HUES64 (cell line): Measurements from ENCODE around the gene SYCP2.
A peak's percentile ranks its signal among the peaks of the same experiment; 100 is the strongest.
"Not testable (repeated sequence)": the region's sequence is repeated elsewhere in the genome, so short reads cannot be mapped to it uniquely, and the experiment has no call there.

Experiments used
- H3K27ac ChIP-seq: 2 replicates; pipeline ENCODE4 v1.7.0; 2013; ENCODE audit warnings: low read depth, low read length, inconsistent platforms
- H3K27me3 ChIP-seq: 2 replicates; pipeline ENCODE4 v1.6.1; 2013; ENCODE audit warnings: mild to moderate bottlenecking, low read length; ENCODE audit not compliant: insufficient read depth
- H3K36me3 ChIP-seq: 2 replicates; pipeline ENCODE4 v1.6.1; 2013; ENCODE audit warnings: mild to moderate bottlenecking, low read length; ENCODE audit not compliant: insufficient read depth
- H3K4me1 ChIP-seq: 2 replicates; pipeline ENCODE4 v1.6.1; 2013; ENCODE audit warnings: mild to moderate bottlenecking, low read length, moderate library complexity; ENCODE audit not compliant: insufficient read depth
- H3K4me3 ChIP-seq: 2 replicates; pipeline ENCODE4 v1.5.1; 2013; ENCODE audit warnings: mild to moderate bottlenecking, low read length, moderate library complexity
- H3K9ac ChIP-seq: 2 replicates; pipeline ENCODE4 v1.6.1; 2013; ENCODE audit warnings: mild to moderate bottlenecking, low read depth, low read length
- H3K9me3 ChIP-seq: 2 replicates; pipeline ENCODE4 v1.6.1; 2013; ENCODE audit warnings: low read depth, low read length; ENCODE audit not compliant: insufficient read depth
- WGBS: fragments of 150-250, 120-280 bp; methylation state at CpG from one replicate; pipeline ENCODE4 v1.1.7; 2013; ENCODE audit warnings: missing lambda C conversion rate; 5-methylcytosine and 5-hydroxymethylcytosine counted together

SYCP2 gene

GRCh38 chr20:59957568-59957967 is 24.1 kb upstream of the SYCP2 start:
- H3K27me3 ChIP-seq, H3K4me1 ChIP-seq, H3K36me3 ChIP-seq, H3K27ac ChIP-seq, H3K9me3 ChIP-seq, H3K9ac ChIP-seq, H3K4me3 ChIP-seq: not testable (repeated sequence)

DNA sequence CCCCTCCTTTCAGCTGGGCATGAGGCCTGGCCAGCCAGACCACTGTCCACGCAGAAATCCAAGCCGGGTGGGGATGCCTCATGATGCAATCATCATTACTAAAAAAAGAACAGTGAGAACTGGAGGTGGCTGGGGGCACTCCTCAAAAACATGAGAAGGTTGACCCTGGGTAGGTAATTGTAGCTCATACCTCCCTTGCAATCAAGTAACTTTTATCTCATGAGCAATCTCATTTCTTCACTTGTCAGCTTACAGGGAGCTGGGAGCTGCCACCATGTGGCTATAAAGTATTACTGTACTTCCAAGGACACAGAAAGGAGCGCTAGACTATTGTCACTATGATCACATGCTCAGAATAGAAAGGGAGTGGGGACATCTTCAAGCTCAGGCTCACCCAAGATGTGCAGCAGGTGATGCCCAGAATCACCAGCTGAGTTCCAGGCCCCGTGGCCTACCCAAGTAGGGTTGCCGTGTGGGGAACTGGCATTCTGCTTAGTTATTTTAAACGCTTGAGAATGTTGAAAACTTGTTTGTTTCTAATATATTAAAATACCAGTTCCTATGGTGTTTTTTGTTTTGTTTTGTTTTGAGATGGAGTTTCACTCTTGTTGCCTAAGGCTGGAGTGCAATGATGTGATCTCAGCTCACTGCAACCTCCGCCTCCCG is 21.8 kb upstream of the SYCP2 start:
- WGBS, result 92% methylated on average over 6 of the region's 8 CpGs
- H3K9ac ChIP-seq, result no peak overlapping the region

DNA sequence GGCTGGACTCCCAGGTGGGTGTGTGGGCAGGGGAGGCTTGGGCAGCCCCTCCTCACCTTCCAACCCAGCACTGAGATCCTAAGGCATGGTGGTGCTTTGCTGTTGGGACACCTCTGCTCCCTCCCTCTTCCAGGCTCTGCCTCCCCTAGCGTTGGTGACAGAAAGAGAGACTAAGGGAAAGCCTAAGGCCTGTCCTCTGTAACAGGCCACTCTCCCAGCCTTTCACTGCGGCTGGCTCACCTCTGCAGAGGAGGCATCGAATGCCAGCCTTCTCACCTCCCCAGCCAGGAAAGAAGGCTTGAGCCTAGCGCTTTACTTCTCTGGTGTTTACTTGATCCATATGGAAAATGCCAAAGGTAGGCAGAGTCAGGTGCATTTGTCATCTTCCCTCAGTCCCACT is 21.3 kb upstream of the SYCP2 start:
- Histone ChIP-seq H3K27me3 (no peaks in the 10 kb centered on the region), H3K4me1 (no peaks in the 10 kb centered on the region), H3K36me3 (peaks cover 2% of the 10 kb centered on the region; the same call in 1 of the 2 replicates), H3K9ac (no peak overlapping the region), H3K9me3 (no peaks in the 10 kb centered on the region), H3K27ac (no peak overlapping the region), H3K4me3 (no peak overlapping the region)
- 86% methylated on average over 4 of the region's 4 CpGs for WGBS

More for the DNA sequence above, 21.8 kb upstream of the SYCP2 start:
- Histone ChIP-seq H3K4me1 (no peaks in the 10 kb centered on the region), H3K27ac (no peak overlapping the region), H3K9me3 (no peaks in the 10 kb centered on the region), H3K4me3 (no peak overlapping the region), H3K36me3 (no peaks in the 10 kb centered on the region), H3K27me3 (no peaks in the 10 kb centered on the region)

DNA sequence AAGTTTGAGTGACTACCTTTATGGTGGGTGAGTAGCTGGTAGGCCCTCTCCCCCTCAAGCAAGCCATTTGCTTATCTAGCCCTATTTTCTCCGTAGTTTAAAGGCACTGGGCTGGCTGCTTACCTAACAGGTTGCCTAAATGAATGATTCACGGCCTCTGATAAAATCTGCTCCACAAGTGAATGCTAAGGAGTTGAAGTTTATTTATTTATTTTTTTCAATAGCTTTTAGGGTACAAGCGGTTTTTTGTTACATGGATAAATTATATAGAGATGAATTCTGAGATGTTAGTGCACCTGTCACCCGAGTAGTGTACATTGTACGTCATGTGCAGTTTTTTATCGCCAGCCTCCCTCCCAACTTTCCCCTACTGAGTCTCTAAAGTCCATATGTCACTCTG is 16.5 kb upstream of the SYCP2 start:
- Histone ChIP-seq H3K4me3 (no peak overlapping the region), H3K27ac (no peak overlapping the region), H3K9ac (no peak overlapping the region), H3K27me3 (no peaks in the 10 kb centered on the region), H3K36me3 (peaks cover 8% of the 10 kb centered on the region), H3K4me1 (peaks cover 13% of the 10 kb centered on the region), H3K9me3 (no peaks in the 10 kb centered on the region)
- 95% methylated on average over 6 of the region's 6 CpGs for WGBS

GRCh38 chr20:59948828-59949720 is 15.6 kb upstream of the SYCP2 start:
- no peak overlapping the region for H3K4me3 ChIP-seq
- peaks cover 16% of the 10 kb centered on the region for H3K36me3 ChIP-seq
- no peak overlapping the region for H3K27ac ChIP-seq
- no peaks in the 10 kb centered on the region for H3K9me3 ChIP-seq
- H3K9ac ChIP-seq, result no peak overlapping the region
- peaks cover 13% of the 10 kb centered on the region for H3K4me1 ChIP-seq
- no peaks in the 10 kb centered on the region for H3K27me3 ChIP-seq
- 78% methylated on average over 7 of the region's 7 CpGs for WGBS

- Histone ChIP-seq H3K27ac (no peak overlapping the region), H3K9me3 (no peaks in the 10 kb centered on the region)
- WGBS, result no CpG with 5 or more reads among the region's 1 CpG
Measured at GRCh38 chr20:59948212-59948611, 14.8 kb upstream of the SYCP2 start.

GRCh38 chr20:59947376-59947775 is 13.9 kb upstream of the SYCP2 start:
- WGBS, result 96% methylated on average over 7 of the region's 8 CpGs
- peaks cover 13% of the 10 kb centered on the region for H3K4me1 ChIP-seq
- no peak overlapping the region for H3K9ac ChIP-seq
- no peak overlapping the region for H3K27ac ChIP-seq
- no peaks in the 10 kb centered on the region for H3K9me3 ChIP-seq
- no peak overlapping the region for H3K4me3 ChIP-seq
- peaks cover 33% of the 10 kb centered on the region for H3K36me3 ChIP-seq
- no peaks in the 10 kb centered on the region for H3K27me3 ChIP-seq

More at GRCh38 chr20:59948212-59948611, 14.8 kb upstream of the SYCP2 start:
- Histone ChIP-seq H3K4me1 (peaks cover 13% of the 10 kb centered on the region), H3K4me3 (no peak overlapping the region), H3K9ac (no peak overlapping the region), H3K27me3 (no peaks in the 10 kb centered on the region), H3K36me3 (peaks cover 25% of the 10 kb centered on the region)

DNA sequence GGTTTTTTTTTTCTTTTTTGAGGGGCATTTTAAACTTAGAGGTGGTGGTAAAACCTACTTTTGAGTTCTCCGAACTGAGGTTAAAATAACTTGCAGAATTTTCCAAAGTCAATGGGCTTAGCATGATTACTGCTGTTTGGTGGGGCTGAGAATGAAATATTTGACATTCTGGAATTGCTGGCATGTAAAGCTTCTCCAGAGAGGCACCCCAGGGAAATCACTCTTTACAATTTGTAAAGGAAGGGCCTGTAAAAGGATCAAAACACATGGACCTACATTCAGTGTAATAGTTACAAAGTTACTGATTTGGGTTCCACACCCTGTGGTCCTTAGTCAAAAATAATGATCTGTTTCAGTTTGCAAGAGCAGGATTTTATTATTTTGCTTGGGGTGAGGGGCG is 12.3 kb upstream of the SYCP2 start:
- Histone ChIP-seq H3K36me3 (peaks cover 37% of the 10 kb centered on the region), H3K27me3 (no peaks in the 10 kb centered on the region), H3K27ac (peak overlapping the region; percentile 9; the same call in 1 of the 2 replicates), H3K9me3 (no peaks in the 10 kb centered on the region), H3K4me1 (peaks cover 23% of the 10 kb centered on the region), H3K9ac (peak overlapping the region; percentile 30; the same call in 1 of the 2 replicates), H3K4me3 (no peak overlapping the region)
- WGBS, result 84% methylated on average over 2 of the region's 2 CpGs

DNA sequence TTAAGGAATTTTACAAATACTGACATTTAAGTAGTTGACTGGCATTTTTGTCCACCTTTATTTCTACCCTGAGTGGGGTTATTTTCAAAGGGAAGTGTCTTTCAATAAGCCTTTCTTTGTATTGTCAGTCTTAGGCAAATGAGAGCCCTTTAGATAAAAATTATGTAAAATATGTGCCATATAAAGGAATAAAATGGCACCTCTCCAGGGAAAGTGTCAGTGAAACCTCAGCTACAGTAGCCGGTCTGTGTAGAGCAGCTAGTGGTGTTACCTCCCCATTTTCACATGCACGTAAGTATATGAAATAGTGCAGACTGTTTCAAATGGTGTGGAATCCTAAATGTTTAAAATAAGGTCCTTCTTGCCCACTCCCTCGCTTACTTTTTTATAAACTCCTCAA is 11.7 kb upstream of the SYCP2 start:
- peaks cover 36% of the 10 kb centered on the region for H3K36me3 ChIP-seq

DNA sequence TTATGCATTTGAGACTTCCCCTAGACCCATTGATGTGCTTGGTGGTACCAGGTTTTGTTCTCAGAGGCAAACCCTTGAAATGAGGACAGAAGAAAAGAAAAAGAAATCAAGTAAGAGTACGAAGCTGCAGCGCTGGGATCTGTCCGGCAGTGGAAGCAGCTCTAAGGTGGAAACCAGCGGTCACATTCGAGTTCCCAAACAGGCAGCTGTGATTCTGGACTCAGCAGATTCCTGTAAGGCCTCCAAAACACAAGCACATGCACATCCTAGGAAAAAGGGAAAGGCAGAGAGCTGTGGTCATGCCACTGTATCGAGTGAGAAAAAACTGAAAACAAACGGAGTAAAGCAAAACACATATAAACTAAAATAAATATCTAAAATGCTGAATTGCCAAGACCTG is 11.3 kb upstream of the SYCP2 start:
- no peak overlapping the region for H3K9ac ChIP-seq
- WGBS, result 95% methylated on average over 5 of the region's 7 CpGs
- H3K36me3 ChIP-seq, result peaks cover 35% of the 10 kb centered on the region
- no peak overlapping the region for H3K4me3 ChIP-seq
- peaks cover 3% of the 10 kb centered on the region; the same call in 1 of the 2 replicates for H3K27me3 ChIP-seq
- peaks cover 23% of the 10 kb centered on the region for H3K4me1 ChIP-seq
- H3K27ac ChIP-seq, result no peak overlapping the region; the same call in 1 of the 2 replicates
- no peaks in the 10 kb centered on the region for H3K9me3 ChIP-seq

More for the DNA sequence above, 11.7 kb upstream of the SYCP2 start:
- Histone ChIP-seq H3K27ac (peak overlapping the region; percentile 9; the same call in 1 of the 2 replicates), H3K27me3 (no peaks in the 10 kb centered on the region), H3K4me1 (peaks cover 23% of the 10 kb centered on the region), H3K9me3 (no peaks in the 10 kb centered on the region), H3K4me3 (no peak overlapping the region), H3K9ac (no peak overlapping the region; the same call in 1 of the 2 replicates)
- 92% methylated on average over 2 of the region's 3 CpGs for WGBS

GRCh38 chr20:59942245-59942644 is 8.8 kb upstream of the SYCP2 start:
- H3K4me1 ChIP-seq, result peaks cover 23% of the 10 kb centered on the region
- H3K9ac ChIP-seq, result no peak overlapping the region
- peaks cover 6% of the 10 kb centered on the region; the same call in 1 of the 2 replicates for H3K9me3 ChIP-seq

More at GRCh38 chr20:59942245-59942644, 8.8 kb upstream of the SYCP2 start:
- WGBS, result 98% methylated on average over 2 of the region's 2 CpGs
- peaks cover 35% of the 10 kb centered on the region for H3K36me3 ChIP-seq
- no peak overlapping the region for H3K27ac ChIP-seq
- H3K4me3 ChIP-seq, result no peak overlapping the region
- H3K27me3 ChIP-seq, result peaks cover 26% of the 10 kb centered on the region
